HepG2 (cell line): ENCODE measurements around the gene FAM20A. TPM values are rescaled to one million over a fixed set of nuclear protein-coding genes. Genes with fewer than 3 reads are reported as not detected.

Experiments used
- ARNT2 ChIP-seq: sonication (generic); formaldehyde crosslinking; IDR thresholded peaks from 2 replicates; pipeline ENCODE4 v1.8.0; 2022; ENCODE audit warnings: mild to moderate bottlenecking, low read depth, missing genetic modification reagents, moderate library complexity
- BCL6 ChIP-seq: IDR thresholded peaks from 2 replicates; pipeline ENCODE4 v1.6.1; 2016; ENCODE audit warnings: missing genetic modification reagents, missing compliant biosample characterization
- CCAR2 ChIP-seq: fragments of 200-400 bp; formaldehyde crosslinking; optimal IDR thresholded peaks from 2 replicates; pipeline ENCODE3; 2018; ENCODE audit warnings: low read depth, mild to moderate bottlenecking, low read length, moderate library complexity
- EZH2 ChIP-seq: conservative IDR thresholded peaks from 2 replicates; pipeline ENCODE4 v1.6.1; 2012; ENCODE audit warnings: mild to moderate bottlenecking, low read depth, low read length, moderate library complexity
- FOXM1 ChIP-seq: sonication (generic); formaldehyde crosslinking; IDR thresholded peaks from 2 replicates; pipeline ENCODE4 v1.5.0; 2020; ENCODE audit warnings: missing genetic modification reagents
- HOXA9 ChIP-seq: sonication (generic); formaldehyde crosslinking; IDR thresholded peaks from 2 replicates; pipeline ENCODE4 v1.8.1; 2022; ENCODE audit warnings: missing genetic modification reagents, mild to moderate bottlenecking, moderate library complexity, borderline replicate concordance
- KIAA2018 ChIP-seq: sonication (generic); formaldehyde crosslinking; IDR thresholded peaks from 2 replicates; pipeline ENCODE4 v1.5.0; 2020; ENCODE audit warnings: mild to moderate bottlenecking, missing genetic modification reagents, borderline replicate concordance
- ONECUT2 ChIP-seq: sonication (generic); formaldehyde crosslinking; IDR thresholded peaks from 2 replicates; pipeline ENCODE4 v1.4.0; 2020; ENCODE audit warnings: missing genetic modification reagents
- RFX1 ChIP-seq: fragments of 450-650 bp; IDR thresholded peaks from 2 replicates; pipeline ENCODE4 v1.6.1; 2017
- RFX3 ChIP-seq: IDR thresholded peaks from 2 replicates; pipeline ENCODE4 v1.6.1; 2016; ENCODE audit warnings: missing biosample characterization, missing genetic modification reagents
- ZBTB37 ChIP-seq: sonication (generic); formaldehyde crosslinking; IDR thresholded peaks from 2 replicates; pipeline ENCODE4 v1.4.0; 2020; ENCODE audit warnings: mild to moderate bottlenecking, missing genetic modification reagents
- ZC3H13 ChIP-seq: sonication (generic); formaldehyde crosslinking; IDR thresholded peaks from 2 replicates; pipeline ENCODE4 v1.8.1; 2023; ENCODE audit warnings: mild to moderate bottlenecking, missing genetic modification reagents, moderate library complexity
- polyA plus RNA-seq, 8 experiments: library from polyadenylated mRNA; depleted of rRNA in 3 of 8; stranded (reverse) in 7 of 8; unstranded in 1 of 8; fragments of >200 nt; fragmentation: Illumina TruSeq in 4 of 8; extraction: Trizol in 4 of 8; gene quantifications; 2 replicates each; pipeline versions ENCODE4 v1.2.1 to v1.2.3, GENCODE V29; 2011 to 2016; ENCODE audit warnings: low read depth in 4 of 8, missing spikeins in 1 of 8, mixed read lengths in 1 of 8; ENCODE audit not compliant: insufficient read depth in 1 of 8
- total RNA-seq, 5 experiments: library from RNA; depleted of rRNA; stranded (reverse); fragments of >200 nt; fragmentation: Illumina TruSeq; extraction: Trizol; gene quantifications; 2 replicates each; pipeline ENCODE4 v1.2.3, GENCODE V29; 2016; ENCODE audit warnings: low read depth in 1 of 5
- TF ChIP-seq, protein P1 (sequence below): sonication (generic); formaldehyde crosslinking; IDR thresholded peaks from 2 replicates; pipeline ENCODE4 v1.4.0; 2020; ENCODE audit warnings: missing genetic modification reagents
- TF ChIP-seq, protein P2 (sequence below): sonication (generic); formaldehyde crosslinking; IDR thresholded peaks from 2 replicates; pipeline ENCODE4 v1.4.0; 2020; ENCODE audit warnings: missing genetic modification reagents, borderline replicate concordance
- TF ChIP-seq, protein P3 (sequence below): IDR thresholded peaks from 2 replicates; pipeline ENCODE4 v1.6.1; 2016

The FAM20A gene
- total and polyA plus RNA-seq, 2 of the 13 experiments (the other 11 are each of a cell fraction or from before 2014, with no cell fraction given), result 9.3 to 20.7 TPM

DNA sequence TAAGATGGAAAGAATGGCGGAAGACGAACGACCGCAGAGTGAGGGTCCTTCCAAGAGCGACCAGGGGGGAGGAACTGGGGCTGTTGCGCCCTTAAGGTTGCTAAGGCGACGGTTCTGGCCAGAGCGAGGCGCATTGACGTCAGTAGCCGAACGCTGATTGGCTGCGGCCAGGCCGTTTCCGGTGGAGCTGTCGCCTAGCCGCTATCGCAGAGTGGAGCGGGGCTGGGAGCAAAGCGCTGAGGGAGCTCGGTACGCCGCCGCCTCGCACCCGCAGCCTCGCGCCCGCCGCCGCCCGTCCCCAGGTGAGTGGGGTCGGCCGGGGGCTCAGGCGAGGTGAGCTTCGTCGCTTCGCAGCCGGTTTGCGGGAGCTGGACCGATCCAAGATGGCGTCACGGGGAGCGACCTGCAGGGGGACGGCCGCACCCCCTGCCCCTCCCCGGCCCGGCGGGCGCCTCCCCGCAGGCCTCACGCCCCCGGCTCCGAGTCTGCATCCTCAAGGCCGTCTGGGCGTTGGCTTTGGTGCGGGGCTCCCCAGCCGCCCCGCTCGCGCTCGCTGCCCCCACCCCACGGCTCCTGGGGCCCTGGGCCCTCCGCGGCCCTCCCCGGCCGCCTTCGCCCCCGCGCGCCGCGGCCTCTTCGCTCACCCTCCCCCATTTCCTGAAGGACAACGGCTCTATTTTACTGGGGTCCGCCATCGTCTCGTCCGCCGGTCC, 88.8 kb downstream of the FAM20A start, which contains the start of gene PRKAR1A (continued):
- TF ChIP-seq RFX3 (CRISPR knock-in tag), result peak; percentile 98
- TF ChIP-seq HOXA9 (CRISPR knock-in tag), result no peak
- TF ChIP-seq, protein P1, sequence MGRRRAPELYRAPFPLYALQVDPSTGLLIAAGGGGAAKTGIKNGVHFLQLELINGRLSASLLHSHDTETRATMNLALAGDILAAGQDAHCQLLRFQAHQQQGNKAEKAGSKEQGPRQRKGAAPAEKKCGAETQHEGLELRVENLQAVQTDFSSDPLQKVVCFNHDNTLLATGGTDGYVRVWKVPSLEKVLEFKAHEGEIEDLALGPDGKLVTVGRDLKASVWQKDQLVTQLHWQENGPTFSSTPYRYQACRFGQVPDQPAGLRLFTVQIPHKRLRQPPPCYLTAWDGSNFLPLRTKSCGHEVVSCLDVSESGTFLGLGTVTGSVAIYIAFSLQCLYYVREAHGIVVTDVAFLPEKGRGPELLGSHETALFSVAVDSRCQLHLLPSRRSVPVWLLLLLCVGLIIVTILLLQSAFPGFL (CRISPR knock-in tag), result no peak
- no peak for TF ChIP-seq ZBTB37 (CRISPR knock-in tag)
- TF ChIP-seq, protein P2, sequence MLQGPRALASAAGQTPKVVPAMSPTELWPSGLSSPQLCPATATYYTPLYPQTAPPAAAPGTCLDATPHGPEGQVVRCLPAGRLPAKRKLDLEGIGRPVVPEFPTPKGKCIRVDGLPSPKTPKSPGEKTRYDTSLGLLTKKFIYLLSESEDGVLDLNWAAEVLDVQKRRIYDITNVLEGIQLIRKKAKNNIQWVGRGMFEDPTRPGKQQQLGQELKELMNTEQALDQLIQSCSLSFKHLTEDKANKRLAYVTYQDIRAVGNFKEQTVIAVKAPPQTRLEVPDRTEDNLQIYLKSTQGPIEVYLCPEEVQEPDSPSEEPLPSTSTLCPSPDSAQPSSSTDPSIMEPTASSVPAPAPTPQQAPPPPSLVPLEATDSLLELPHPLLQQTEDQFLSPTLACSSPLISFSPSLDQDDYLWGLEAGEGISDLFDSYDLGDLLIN (CRISPR knock-in tag), result peak; percentile 84; the same call in 1 of the 2 replicates
- no peak for TF ChIP-seq FOXM1 (CRISPR knock-in tag)
- no peak for TF ChIP-seq ONECUT2 (CRISPR knock-in tag)
- no peak for TF ChIP-seq KIAA2018 (CRISPR knock-in tag)
- peak; percentile 46 for TF ChIP-seq ZC3H13
- TF ChIP-seq, protein P3, sequence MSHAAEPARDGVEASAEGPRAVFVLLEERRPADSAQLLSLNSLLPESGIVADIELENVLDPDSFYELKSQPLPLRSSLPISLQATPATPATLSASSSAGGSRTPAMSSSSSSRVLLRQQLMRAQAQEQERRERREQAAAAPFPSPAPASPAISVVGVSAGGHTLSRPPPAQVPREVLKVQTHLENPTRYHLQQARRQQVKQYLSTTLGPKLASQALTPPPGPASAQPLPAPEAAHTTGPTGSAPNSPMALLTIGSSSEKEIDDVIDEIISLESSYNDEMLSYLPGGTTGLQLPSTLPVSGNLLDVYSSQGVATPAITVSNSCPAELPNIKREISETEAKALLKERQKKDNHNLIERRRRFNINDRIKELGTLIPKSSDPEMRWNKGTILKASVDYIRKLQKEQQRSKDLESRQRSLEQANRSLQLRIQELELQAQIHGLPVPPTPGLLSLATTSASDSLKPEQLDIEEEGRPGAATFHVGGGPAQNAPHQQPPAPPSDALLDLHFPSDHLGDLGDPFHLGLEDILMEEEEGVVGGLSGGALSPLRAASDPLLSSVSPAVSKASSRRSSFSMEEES, result 0 out of 2 replicates have a peak, but pooled peaks have one; percentile 7
- TF ChIP-seq EZH2, result no peak
- TF ChIP-seq ARNT2 (CRISPR knock-in tag), result peak; percentile 84
- TF ChIP-seq CCAR2, result no peak
- TF ChIP-seq BCL6 (CRISPR knock-in tag), result peak; percentile 41; the same call in 1 of the 2 replicates
- TF ChIP-seq RFX1, result peak; percentile 98
